SU-DHL-6 (cell line): ENCODE measurements around the gene LZTR1.

Experiments used
- H2AFZ ChIP-seq: fragments of 200-600 bp; sonication (generic); 2 replicates; pipeline ENCODE4 v1.6.1; 2014; ENCODE audit warnings: low read depth, mild to moderate bottlenecking, moderate library complexity, mixed read lengths, antibody characterized with exemption, low read length; ENCODE audit not compliant: severe bottlenecking
- H3F3A ChIP-seq: fragments of 200-600 bp; shearing (Covaris generic); 2 replicates; pipeline ENCODE4 v1.6.0; 2016; ENCODE audit warnings: antibody characterized with exemption, mild to moderate bottlenecking; ENCODE audit not compliant: insufficient read depth
- H3K27ac ChIP-seq: fragments of 200-600 bp; sonication (generic); 2 replicates; pipeline ENCODE4 v1.5.1; 2016; ENCODE audit warnings: low read depth, mild to moderate bottlenecking, low read length, moderate library complexity, mixed read lengths
- H3K27me3 ChIP-seq: fragments of 200-600 bp; sonication (generic), shearing (Covaris generic); 2 replicates; pipeline ENCODE4 v1.6.0; 2014; ENCODE audit warnings: mild to moderate bottlenecking, low read length
- H3K36me3 ChIP-seq: fragments of 200-600 bp; sonication (generic); 2 replicates; pipeline ENCODE4 v1.6.1; 2014; ENCODE audit warnings: mild to moderate bottlenecking, low read length, mixed read lengths
- H3K4me2 ChIP-seq: fragments of 300-600, 200-600 bp; shearing (Covaris generic), sonication (generic); 2 replicates; pipeline ENCODE4 v1.6.0; 2014; ENCODE audit warnings: low read length, low read depth, mild to moderate bottlenecking; ENCODE audit not compliant: poor library complexity, severe bottlenecking
- H3K4me3 ChIP-seq: fragments of 200-600 bp; sonication (generic); 2 replicates; pipeline ENCODE4 v1.5.1; 2014; ENCODE audit warnings: antibody characterized with exemption, low read length, mild to moderate bottlenecking, mixed read lengths; ENCODE audit not compliant: insufficient read depth, poor library complexity, severe bottlenecking
- H3K79me2 ChIP-seq: fragments of 200-600 bp; sonication (generic); 2 replicates; pipeline ENCODE4 v1.6.1; 2014; ENCODE audit warnings: mild to moderate bottlenecking, low read length, moderate library complexity; ENCODE audit not compliant: insufficient read depth
- H3K9ac ChIP-seq: fragments of 200-600 bp; sonication (generic); 2 replicates; pipeline ENCODE4 v1.7.0; 2014; ENCODE audit warnings: mild to moderate bottlenecking, low read length
- H3K9me2 ChIP-seq: fragments of 200-600 bp; sonication (generic); replicated peaks from 2 replicates; pipeline ENCODE4 v1.6.1; 2014; ENCODE audit warnings: low read length; ENCODE audit not compliant: insufficient read depth
- H3K9me3 ChIP-seq: fragments of 200-600 bp; sonication (generic); 2 replicates; pipeline ENCODE4 v1.6.1; 2014; ENCODE audit warnings: low read length, mixed read lengths; ENCODE audit not compliant: insufficient read depth
- H4K20me1 ChIP-seq: fragments of 200-600 bp; sonication (generic); 2 replicates; pipeline ENCODE4 v1.6.1; 2014; ENCODE audit warnings: low read depth, mild to moderate bottlenecking, antibody characterized with exemption, low read length, moderate library complexity, mixed read lengths
- CTCF ChIP-seq: fragments of 200-600 bp; sonication (generic); IDR thresholded peaks from one replicate; pipeline ENCODE4 v1.5.1; 2017; ENCODE audit warnings: antibody characterized with exemption, mild to moderate bottlenecking, low read length, moderate library complexity; ENCODE audit not compliant: insufficient read depth, poor library complexity, severe bottlenecking
- EZH2phosphoT487 ChIP-seq: fragments of 200-600 bp; sonication (generic), shearing (Covaris generic); conservative IDR thresholded peaks from 2 replicates; pipeline ENCODE4 v1.6.1; 2018; ENCODE audit warnings: mild to moderate bottlenecking, antibody characterized with exemption, low read length, moderate library complexity, mixed read lengths

The LZTR1 gene

DNA sequence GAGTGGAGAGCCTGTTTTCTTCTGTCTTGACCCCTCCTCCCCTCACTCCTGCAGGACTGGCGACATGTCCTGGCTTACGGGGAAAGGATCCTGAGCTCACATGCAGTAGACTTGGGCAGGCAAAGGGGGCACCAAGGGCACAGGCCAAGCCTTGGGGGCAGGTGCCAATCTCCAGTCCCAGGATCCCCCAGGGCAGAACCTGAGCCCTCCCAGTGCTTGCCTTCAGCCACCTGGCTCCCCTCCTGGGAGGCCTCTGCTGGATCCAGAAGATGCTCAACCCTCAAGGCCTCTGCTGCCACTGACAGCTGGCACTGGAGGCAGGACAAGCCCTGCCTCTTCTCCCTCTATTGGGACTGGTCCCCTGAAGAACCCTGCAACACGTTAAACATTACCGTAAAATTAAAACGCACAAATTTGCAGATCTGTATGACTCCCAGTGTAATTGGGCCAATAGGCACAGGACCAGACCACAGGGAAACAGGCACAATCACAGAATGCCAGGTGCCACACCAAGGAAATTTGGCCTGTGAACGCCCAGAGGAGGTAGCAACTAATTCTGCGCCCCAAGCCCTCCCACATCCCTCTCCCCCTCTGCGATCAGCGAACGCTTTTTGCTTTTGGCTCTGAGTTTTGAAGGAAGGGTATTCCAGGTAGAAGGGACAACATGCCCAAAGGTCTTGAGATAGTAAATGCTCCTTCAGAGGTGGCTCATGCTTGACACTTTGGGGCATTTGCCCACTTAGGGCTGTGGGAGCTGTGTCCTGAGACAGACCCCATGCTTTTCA is 967 bp upstream of the LZTR1 start:
- Histone ChIP-seq H3K79me2 (no peaks in the 10 kb centered on the region), H3K4me3 (peak overlapping the region; percentile 73), H3K27ac (no peak overlapping the region), H3F3A (no peaks in the 10 kb centered on the region), H3K9me2 (no peaks in the 10 kb centered on the region), H3K27me3 (no peaks in the 10 kb centered on the region), H3K9ac (peak overlapping the region; percentile 81), H2AFZ (peak overlapping the region; percentile 89), H3K36me3 (no peaks in the 10 kb centered on the region), H3K4me2 (peak overlapping the region; percentile 93), H3K9me3 (no peaks in the 10 kb centered on the region), H4K20me1 (no peaks in the 10 kb centered on the region)
- TF ChIP-seq CTCF (no peak), EZH2phosphoT487 (no peak)

DNA sequence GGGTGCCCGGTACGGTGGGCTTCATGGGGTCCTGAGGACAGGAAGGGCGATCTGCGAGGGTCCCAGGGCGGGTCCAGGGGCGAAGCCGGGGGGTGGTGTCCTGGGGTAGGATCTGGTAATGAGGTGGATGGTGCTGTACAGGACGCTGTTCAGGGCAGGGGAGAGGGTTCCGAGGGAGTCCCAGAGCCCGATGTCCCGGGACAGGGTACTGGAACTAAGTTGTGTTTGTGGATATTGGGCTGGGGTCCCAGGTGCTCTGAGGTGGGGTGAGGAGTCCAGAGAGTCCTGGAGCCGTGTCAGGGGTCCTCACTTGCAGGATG is 426 bp downstream of the LZTR1 start:
- TF ChIP-seq CTCF (no peak), EZH2phosphoT487 (no peak)
- Histone ChIP-seq H3K27me3 (no peaks in the 10 kb centered on the region), H3K9ac (peak overlapping the region; percentile 81), H2AFZ (peak overlapping the region; percentile 91), H3K9me3 (no peaks in the 10 kb centered on the region), H3K9me2 (no peaks in the 10 kb centered on the region), H3K4me2 (peak overlapping the region; percentile 93), H3K79me2 (no peaks in the 10 kb centered on the region), H4K20me1 (no peaks in the 10 kb centered on the region), H3K27ac (no peak overlapping the region), H3K36me3 (no peaks in the 10 kb centered on the region), H3F3A (no peaks in the 10 kb centered on the region), H3K4me3 (peak overlapping the region; percentile 73)

- H3K9me2 ChIP-seq = no peaks in the 10 kb centered on the region
- H3F3A ChIP-seq = no peaks in the 10 kb centered on the region
- no peaks in the 10 kb centered on the region for H3K79me2 ChIP-seq
- peak overlapping the region; percentile 73 for H3K4me3 ChIP-seq
- no peaks in the 10 kb centered on the region for H3K36me3 ChIP-seq
- no peaks in the 10 kb centered on the region for H4K20me1 ChIP-seq
- peak overlapping the region; percentile 81 for H3K9ac ChIP-seq
- H3K27me3 ChIP-seq = no peaks in the 10 kb centered on the region
- no peak for TF ChIP-seq EZH2phosphoT487
- TF ChIP-seq CTCF = no peak
- no peaks in the 10 kb centered on the region for H3K9me3 ChIP-seq
- no peak overlapping the region for H2AFZ ChIP-seq
- H3K27ac ChIP-seq = no peak overlapping the region
- peak overlapping the region; percentile 93 for H3K4me2 ChIP-seq
Measured at GRCh38 chr22:20983081-20983771, 1.1 kb downstream of the LZTR1 start.
